ENCODE data around the gene VAX1. TPM values are rescaled to one million over a fixed set of nuclear protein-coding genes. Genes with fewer than 3 reads are reported as not detected.
A peak's percentile ranks its signal among the peaks of the same experiment; 100 is the strongest.

VAX1 gene
- total RNA-seq, 4 donors from 2014 or later, result not detected

GRCh38 chr10:117178190-117178589 lies 40.1 kb upstream of the VAX1 start:
- Histone ChIP-seq H3K4me3 (replicated peaks in 1 of 3) (no peak overlapping the region), H3K27me3 (no peaks in the 10 kb centered on the region), H3K9me3 (no peaks in the 10 kb centered on the region), H3K27ac (no peak overlapping the region), H3K36me3 (no peaks in the 10 kb centered on the region), H3K4me1 (peaks cover 0 to 11% of the 10 kb centered on the region in 2 donors)
- no peak for TF ChIP-seq POLR2A (IDR thresholded peaks at IDR 0.05)
- TF ChIP-seq, protein P1, sequence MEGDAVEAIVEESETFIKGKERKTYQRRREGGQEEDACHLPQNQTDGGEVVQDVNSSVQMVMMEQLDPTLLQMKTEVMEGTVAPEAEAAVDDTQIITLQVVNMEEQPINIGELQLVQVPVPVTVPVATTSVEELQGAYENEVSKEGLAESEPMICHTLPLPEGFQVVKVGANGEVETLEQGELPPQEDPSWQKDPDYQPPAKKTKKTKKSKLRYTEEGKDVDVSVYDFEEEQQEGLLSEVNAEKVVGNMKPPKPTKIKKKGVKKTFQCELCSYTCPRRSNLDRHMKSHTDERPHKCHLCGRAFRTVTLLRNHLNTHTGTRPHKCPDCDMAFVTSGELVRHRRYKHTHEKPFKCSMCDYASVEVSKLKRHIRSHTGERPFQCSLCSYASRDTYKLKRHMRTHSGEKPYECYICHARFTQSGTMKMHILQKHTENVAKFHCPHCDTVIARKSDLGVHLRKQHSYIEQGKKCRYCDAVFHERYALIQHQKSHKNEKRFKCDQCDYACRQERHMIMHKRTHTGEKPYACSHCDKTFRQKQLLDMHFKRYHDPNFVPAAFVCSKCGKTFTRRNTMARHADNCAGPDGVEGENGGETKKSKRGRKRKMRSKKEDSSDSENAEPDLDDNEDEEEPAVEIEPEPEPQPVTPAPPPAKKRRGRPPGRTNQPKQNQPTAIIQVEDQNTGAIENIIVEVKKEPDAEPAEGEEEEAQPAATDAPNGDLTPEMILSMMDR (IDR thresholded peaks at IDR 0.05), result no peak
- intact Hi-C loops (cut with DNase I), result no loop called here
- DNase-seq, result no peak
- WGBS, 2 donors, result 87 to 92% methylated on average over 3 of the region's 3 CpGs

GRCh38 chr10:117175901-117176534 lies 37.9 kb upstream of the VAX1 start:
- Histone ChIP-seq H3K4me3 (replicated peaks in 1 of 3) (peak overlapping the region in 1 of 3 donors; percentile 32), H3K36me3 (no peaks in the 10 kb centered on the region), H3K4me1 (peaks cover 0 to 11% of the 10 kb centered on the region in 2 donors), H3K9me3 (no peaks in the 10 kb centered on the region), H3K27ac (no peak overlapping the region), H3K27me3 (no peaks in the 10 kb centered on the region)
- peak; percentile 81 to 83 for DNase-seq
- intact Hi-C loops (cut with DNase I), result loop anchor here (2.0 kb wide), 1 partner anchor 377 kb away; no protein-coding TSS in a partner anchor
- TF ChIP-seq, protein P1 (IDR thresholded peaks at IDR 0.05), result peak; percentile 47 to 78 (median 68)
- TF ChIP-seq POLR2A (IDR thresholded peaks at IDR 0.05), result no peak
- WGBS, 2 donors, result 20 to 21% methylated on average over 12 of the region's 12 CpGs

DNA sequence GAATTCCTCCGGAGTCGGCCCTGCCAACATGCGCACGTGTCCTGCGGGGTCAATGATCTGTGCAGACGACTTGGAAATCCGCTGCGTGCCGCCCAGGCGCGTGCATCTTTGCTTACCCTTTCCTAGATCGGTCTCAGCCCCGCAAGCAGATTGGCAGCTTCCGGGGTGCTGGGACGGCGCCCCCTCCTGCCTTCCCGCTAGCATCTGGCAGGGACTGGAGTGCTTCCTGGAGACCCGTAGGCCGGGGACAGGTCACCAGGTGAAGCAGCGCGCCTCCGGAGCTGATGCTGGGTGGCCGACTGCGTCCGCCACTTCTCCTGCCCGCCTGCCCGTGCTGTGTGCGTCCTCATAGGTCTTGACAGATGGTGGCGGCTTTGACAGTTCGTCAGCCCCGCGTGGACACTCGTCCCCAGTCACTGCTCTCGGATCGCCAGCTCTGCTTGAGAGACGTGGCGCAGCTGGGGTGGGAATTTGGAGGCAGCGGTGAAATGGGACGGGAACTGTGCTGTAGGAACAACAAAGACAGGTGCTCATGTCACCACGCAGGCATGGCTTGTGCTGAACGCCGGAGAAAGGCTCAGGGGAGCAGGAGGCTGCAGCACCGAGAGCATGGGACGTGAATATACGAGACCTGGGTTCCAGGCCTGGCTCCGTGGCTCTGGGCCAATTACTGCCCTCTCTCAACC lies 37.3 kb upstream of the VAX1 start:
- Histone ChIP-seq H3K27me3 (no peaks in the 10 kb centered on the region), H3K9me3 (no peaks in the 10 kb centered on the region), H3K4me1 (peaks cover 0 to 11% of the 10 kb centered on the region in 2 donors), H3K27ac (no peak overlapping the region), H3K36me3 (no peaks in the 10 kb centered on the region), H3K4me3 (replicated peaks in 1 of 3) (peak overlapping the region; percentile 14 to 32 (median 16))
- intact Hi-C loops (cut with DNase I), result loop anchor here (2.0 kb wide), 1 partner anchor 377 kb away; no protein-coding TSS in a partner anchor
- 2% methylated on average over 15 to 46 of the region's 46 CpGs for WGBS, 2 donors
- no peak for TF ChIP-seq POLR2A (IDR thresholded peaks at IDR 0.05)
- TF ChIP-seq, protein P1 (IDR thresholded peaks at IDR 0.05), result no peak
- DNase-seq, result peak; percentile 39 to 44

GRCh38 chr10:117174439-117175214 lies 36.6 kb upstream of the VAX1 start:
- Histone ChIP-seq H3K4me1 (peaks cover 0 to 11% of the 10 kb centered on the region in 2 donors), H3K27ac (no peak overlapping the region), H3K36me3 (no peaks in the 10 kb centered on the region), H3K4me3 (replicated peaks in 1 of 3) (peak overlapping the region in 2 of 3 donors; percentile 14 to 32), H3K9me3 (no peaks in the 10 kb centered on the region), H3K27me3 (no peaks in the 10 kb centered on the region)
- DNase-seq, result peak; percentile 76 to 82
- intact Hi-C loops (cut with DNase I), result loop anchor here (2.0 kb wide), 1 partner anchor 376 kb away; no protein-coding TSS in a partner anchor
- WGBS, 2 donors, result 5 to 12% methylated on average over 14 to 15 of the region's 16 CpGs
- TF ChIP-seq, protein P1 (IDR thresholded peaks at IDR 0.05), result peak; percentile 46 to 83 (median 72)
- no peak for TF ChIP-seq POLR2A (IDR thresholded peaks at IDR 0.05)

All from thyroid gland (tissue), 4 donors.